Right forelimb (tissue), 1 donor: ENCODE data around the gene CUL9.

Experiments
- DNase-seq: peaks from one replicate; pipeline ENCODE4 v3.0.0-alpha.2; 2018

Gene CUL9

DNA sequence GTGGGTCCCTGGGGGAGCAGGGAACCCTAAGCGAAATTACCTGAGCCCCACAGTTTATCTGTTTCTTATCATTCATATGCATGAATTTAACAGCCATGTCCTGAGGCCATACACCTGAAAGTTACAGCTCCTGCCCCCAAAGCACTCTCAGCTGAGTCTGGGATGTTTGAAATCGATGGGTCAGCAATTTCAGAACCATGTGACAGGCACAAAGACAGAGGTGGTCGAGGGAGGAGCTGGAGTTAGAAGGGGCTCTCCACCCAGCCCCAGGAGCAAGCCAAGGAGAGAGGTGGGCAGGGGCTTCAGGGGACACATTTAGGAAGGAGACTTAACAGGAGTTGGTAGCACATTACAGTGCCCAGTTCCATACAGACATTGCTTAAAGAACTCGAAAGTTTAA is 76.2 kb downstream of the CUL9 start:
- DNase-seq, result no peak

DNA sequence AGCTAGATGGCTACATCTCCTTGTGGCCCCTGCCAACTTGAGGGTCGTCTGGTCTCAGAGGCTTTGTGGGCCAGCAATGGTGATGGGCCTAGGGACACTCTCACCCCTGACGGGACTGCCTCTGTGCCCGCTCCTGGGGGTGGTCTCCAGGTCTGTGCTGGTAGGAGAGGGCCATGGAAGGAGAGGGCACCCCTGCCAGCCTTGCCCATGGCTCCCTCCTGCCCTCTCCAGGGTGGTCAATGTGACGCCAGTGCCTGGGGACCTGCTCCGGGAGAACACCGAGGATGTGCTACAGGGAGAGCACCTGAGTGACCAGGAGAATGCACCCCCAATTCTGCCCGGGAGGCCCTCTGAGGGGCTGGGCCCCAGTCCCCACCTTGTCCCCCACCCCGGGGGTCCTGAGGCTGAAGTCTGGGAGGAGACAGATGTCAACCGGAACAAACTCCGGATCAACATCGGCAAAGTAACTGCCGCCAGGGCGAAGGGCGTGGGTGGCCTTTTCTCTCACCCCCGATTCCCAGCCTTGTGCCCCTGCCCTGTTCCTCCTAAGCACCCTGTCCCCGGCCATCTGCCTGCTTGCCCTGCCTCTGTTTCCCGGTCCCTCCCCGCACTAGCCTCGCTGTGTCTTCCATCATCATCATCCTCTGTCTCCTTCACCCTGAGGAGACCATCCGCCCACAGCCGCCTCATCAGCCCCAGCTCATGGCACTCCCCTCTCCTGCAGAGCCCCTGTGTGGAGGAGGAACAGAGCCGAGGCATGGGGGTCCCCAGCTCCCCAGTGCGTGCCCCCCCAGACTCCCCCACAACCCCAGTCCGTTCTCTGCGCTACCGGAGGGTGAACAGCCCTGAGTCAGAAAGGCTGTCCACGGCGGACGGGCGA is 77.1 kb downstream of the CUL9 start:
- DNase-seq, result no peak

GRCh38 chr6:43260791-43261190 is 78.8 kb downstream of the CUL9 start:
- DNase-seq, result no peak

DNA sequence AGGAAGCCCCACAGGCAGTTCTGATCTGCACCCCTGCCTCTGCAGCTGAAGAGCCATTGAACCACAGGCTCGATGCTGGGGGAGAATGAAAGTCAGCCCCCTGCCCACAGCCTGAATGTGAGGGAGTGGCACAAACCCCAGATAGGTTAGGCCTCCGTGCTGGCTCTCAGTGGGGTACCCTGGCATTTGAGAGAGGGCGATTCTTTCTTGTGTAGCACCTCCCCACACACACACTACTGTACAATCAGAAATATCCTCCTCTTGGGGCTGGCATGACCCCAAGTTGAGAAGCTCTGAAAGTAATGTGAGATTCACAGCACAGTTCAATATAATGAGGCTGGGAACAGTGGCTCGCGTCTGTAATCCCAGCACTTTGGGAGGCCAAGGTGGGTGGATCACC is 79.2 kb downstream of the CUL9 start:
- no peak for DNase-seq

DNA sequence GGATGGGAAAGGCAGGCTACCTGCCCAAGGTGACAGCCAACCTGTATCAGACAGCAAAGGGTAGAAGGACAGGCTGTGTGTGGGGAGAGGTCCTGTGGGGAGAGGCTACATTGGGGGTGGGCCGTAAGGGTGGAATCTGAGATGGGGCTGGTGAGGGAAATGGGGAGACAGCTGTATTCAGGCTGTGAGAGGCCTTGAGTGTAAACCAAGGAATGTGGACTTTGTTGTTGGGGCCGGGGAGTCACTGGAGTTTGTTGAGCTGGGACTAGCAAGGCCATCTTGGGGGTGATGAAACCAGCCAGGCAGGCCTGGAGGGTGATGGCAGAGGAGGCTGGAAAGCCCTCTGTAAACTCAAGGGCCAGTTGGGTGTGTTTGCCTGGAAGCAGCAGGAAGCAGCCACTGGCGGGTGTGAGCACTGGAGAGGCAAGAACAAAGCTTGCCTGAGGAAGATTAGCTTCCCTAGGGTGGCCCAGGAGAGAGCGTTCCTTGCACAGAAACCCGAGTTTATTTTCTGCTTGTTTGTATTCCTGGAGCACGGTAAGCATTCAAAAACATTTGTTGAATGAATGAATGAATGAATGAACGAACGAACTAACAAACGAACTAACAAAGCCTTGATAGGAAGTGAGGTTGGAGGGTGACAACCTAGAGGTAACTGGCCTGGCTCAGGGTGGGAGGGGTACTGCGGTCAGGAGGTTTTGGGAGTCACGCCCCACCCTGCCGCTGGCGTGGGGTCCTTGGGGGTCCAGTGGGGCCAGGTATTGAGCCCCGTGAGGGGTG is 80.2 kb downstream of the CUL9 start:
- no peak for DNase-seq

- no peak for DNase-seq
Observed at GRCh38 chr6:43262780-43263313, 80.9 kb downstream of the CUL9 start.

GRCh38 chr6:43263314-43264178 is 81.5 kb downstream of the CUL9 start:
- DNase-seq, result peak; percentile 71

GRCh38 chr6:43264599-43265145 is 82.7 kb downstream of the CUL9 start:
- no peak for DNase-seq

DNA sequence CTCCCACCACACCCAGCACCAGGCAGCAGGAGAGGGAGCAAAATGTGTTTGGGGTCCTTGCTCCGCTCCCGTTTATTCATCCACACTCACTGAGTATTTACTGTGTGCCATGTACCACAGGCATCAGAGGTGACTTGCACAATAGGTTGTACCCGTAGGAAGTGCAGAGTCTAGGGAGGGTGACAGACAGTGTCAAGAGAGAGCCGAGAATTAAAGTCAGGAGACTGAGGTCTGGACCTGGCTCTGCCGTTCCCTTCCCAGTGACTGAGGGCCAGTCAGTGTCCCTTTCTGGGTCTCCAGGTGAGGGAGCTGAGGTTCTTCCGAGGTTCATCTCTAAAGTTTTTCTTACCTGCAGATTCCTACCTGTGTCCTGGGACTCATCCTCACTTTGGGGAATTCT is 83.6 kb downstream of the CUL9 start:
- no peak for DNase-seq

GRCh38 chr6:43267619-43268354 is 85.8 kb downstream of the CUL9 start:
- DNase-seq, result no peak

DNA sequence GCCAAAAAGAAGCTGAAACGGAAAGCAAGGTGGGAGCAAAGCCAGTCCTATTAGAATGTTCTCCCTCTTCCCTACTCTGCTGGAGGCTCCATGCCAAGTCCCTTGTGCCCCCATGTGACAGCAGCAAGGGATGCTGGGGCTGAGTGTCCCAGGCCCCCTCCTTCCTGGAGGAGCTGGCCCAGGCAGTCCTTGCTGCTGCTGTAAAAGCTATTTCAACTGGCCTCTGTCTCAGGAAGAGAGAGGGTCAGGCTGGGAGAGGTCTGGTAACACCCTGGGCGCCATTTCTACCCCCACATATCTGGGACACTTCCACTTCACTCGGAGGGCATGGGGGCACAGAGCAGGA is 86.3 kb downstream of the CUL9 start:
- DNase-seq, result no peak

GRCh38 chr6:43268782-43269272 is 86.8 kb downstream of the CUL9 start:
- no peak for DNase-seq

- no peak for DNase-seq
Observed at GRCh38 chr6:43269273-43270007, 87.4 kb downstream of the CUL9 start.

DNA sequence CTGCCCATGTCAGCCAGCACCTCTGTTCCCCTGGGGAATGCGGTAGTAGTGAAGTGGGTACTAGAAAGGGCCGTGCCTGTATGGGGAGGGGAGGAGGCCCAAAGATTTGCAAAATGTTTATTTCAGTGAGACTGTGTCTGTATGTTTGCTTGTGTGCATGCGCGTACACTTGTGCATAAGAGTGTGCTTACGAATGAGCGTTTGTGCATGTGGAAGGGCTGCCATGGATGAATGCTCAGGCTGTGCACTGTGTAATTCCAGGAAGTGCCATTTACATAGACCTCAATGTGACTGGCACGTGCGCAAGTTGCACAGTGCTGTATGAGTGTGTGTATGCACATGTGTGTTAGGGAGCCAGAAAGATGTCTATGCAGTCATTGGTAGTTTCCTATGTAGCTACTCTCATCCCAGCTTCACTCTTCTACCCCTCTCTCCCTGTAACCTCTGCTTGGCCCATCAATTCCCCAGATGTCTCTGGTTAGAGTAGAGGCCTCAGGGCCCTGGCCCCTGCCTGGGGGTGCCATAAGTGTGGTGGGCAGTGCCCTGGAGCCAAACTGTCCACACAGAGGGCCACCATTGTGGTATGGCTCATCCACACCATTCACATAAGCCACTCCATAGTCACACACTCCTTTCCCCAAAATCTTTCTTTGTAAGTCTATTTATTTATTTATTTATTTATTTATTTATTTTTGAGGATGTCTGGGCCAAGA is 89.3 kb downstream of the CUL9 start:
- DNase-seq, result no peak

GRCh38 chr6:43271944-43272343 is 89.9 kb downstream of the CUL9 start:
- DNase-seq, result no peak

- no peak for DNase-seq
Observed at GRCh38 chr6:43273707-43274106, 91.7 kb downstream of the CUL9 start.
